H1 (cell line): ENCODE measurements around the gene KIDINS220. TPM values are rescaled to one million over a fixed set of nuclear protein-coding genes. Genes with fewer than 3 reads are reported as not detected.

Experiments
- CTCF ChIA-PET: fragments of 300-600 bp; sonication (Branson Sonifier 250); formaldehyde crosslinking; loops from one replicate; lab custom pipeline; 2021; ENCODE audit not compliant: partially characterized antibody; lab: Charles Lee
- POLR2A ChIA-PET: fragments of 300-600 bp; sonication (Branson Sonifier 250); formaldehyde crosslinking; loops from one replicate; lab custom pipeline; 2021; ENCODE audit warnings: inconsistent platforms; ENCODE audit not compliant: partially characterized antibody; lab: Charles Lee
- DNase-seq, 2 experiments: peaks; one replicate each; pipeline versions ENCODE4 v3.0.0 to v3.0.0-alpha.2; 2010 to 2022; ENCODE audit warnings: low spot score in 2 of 2, low read depth in 1 of 2, mixed read lengths in 1 of 2
- FAIRE-seq: peaks from 2 replicates; lab custom pipeline; 2011; peaks lifted over from hg19 to GRCh38; lab: Jason Lieb, UNC
- H2AFZ ChIP-seq: 2 replicates; pipeline ENCODE4 v1.8.1; 2012; ENCODE audit warnings: low read length, inconsistent platforms
- H2AK5ac ChIP-seq: 2 replicates; pipeline ENCODE4 v1.6.1; 2013; ENCODE audit warnings: low read depth, low read length
- H2BK120ac ChIP-seq: replicated peaks from 2 replicates; pipeline ENCODE3; 2013; ENCODE audit warnings: low read depth, low read length, inconsistent platforms
- H2BK12ac ChIP-seq: 2 replicates; pipeline ENCODE4 v1.6.1; 2013; ENCODE audit warnings: low read depth, low read length
- H2BK15ac ChIP-seq: 2 replicates; pipeline ENCODE4 v1.6.1; 2013; ENCODE audit warnings: low read length
- H2BK20ac ChIP-seq: 2 replicates; pipeline ENCODE4 v1.6.1; 2013; ENCODE audit warnings: low read length
- H2BK5ac ChIP-seq: 2 replicates; pipeline ENCODE4 v1.6.1; 2013; ENCODE audit warnings: low read depth, low read length
- H3K14ac ChIP-seq: 2 replicates; pipeline ENCODE4 v1.6.1; 2013; ENCODE audit warnings: inconsistent platforms; ENCODE audit not compliant: insufficient read length
- H3K18ac ChIP-seq: 2 replicates; pipeline ENCODE4 v1.6.1; 2013; ENCODE audit warnings: low read length; ENCODE audit errors: extremely low read depth
- H3K23ac ChIP-seq: 2 replicates; pipeline ENCODE4 v1.6.1; 2013; ENCODE audit warnings: inconsistent platforms; ENCODE audit not compliant: insufficient read length
- H3K23me2 ChIP-seq: 2 replicates; pipeline ENCODE4 v1.6.1; 2013; ENCODE audit warnings: low read depth, low read length
- H3K27ac ChIP-seq: 2 replicates; pipeline ENCODE4 v1.6.1; 2011; ENCODE audit warnings: low read depth, low read length, inconsistent platforms
- H3K27me3 ChIP-seq, 4 experiments: replicated peaks in 1 of 4; 1 replicate in 1 of 4; 2 replicates in 3 of 4; pipeline versions ENCODE4 v1.6.1 to v1.8.1; 2011 to 2013; ENCODE audit warnings: low read length in 3 of 4, mild to moderate bottlenecking in 3 of 4, inconsistent platforms in 2 of 4, mixed read lengths in 2 of 4, moderate library complexity in 1 of 4; ENCODE audit not compliant: control insufficient read depth in 3 of 4, insufficient read depth in 3 of 4; ENCODE audit errors: extremely low read depth in 1 of 4
- H3K36me3 ChIP-seq, 4 experiments: 2 replicates each; pipeline versions ENCODE4 v1.6.1 to v1.8.1; 2011 to 2013; ENCODE audit warnings: mild to moderate bottlenecking in 4 of 4, low read length in 3 of 4, moderate library complexity in 2 of 4, control low read depth in 1 of 4, inconsistent platforms in 1 of 4; ENCODE audit not compliant: insufficient read depth in 4 of 4, control insufficient read depth in 2 of 4
- H3K4ac ChIP-seq: replicated peaks from 2 replicates; pipeline ENCODE3; 2013; ENCODE audit warnings: low read length, low read depth, mixed read lengths, inconsistent platforms; ENCODE audit not compliant: insufficient read length
- H3K4me1 ChIP-seq, 4 experiments: replicated peaks in 1 of 4; 1 replicate in 1 of 4; 2 replicates in 3 of 4; pipeline versions ENCODE4 v1.6.1 to v1.8.1; 2011 to 2013; ENCODE audit warnings: low read length in 3 of 4, inconsistent platforms in 2 of 4, mixed read lengths in 1 of 4; ENCODE audit not compliant: insufficient read depth in 4 of 4, control insufficient read depth in 3 of 4
- H3K4me2 ChIP-seq, 2 experiments: 2 replicates each; pipeline versions ENCODE4 v1.6.1 to v1.8.1; 2011 to 2013; ENCODE audit warnings: low read depth in 2 of 2, low read length in 2 of 2, control low read depth in 1 of 2, inconsistent platforms in 1 of 2, mild to moderate bottlenecking in 1 of 2; ENCODE audit not compliant: insufficient read depth in 1 of 2
- H3K4me3 ChIP-seq, 4 experiments: fragments of 200-600, 300-600 bp in 1 of 4; sonication (generic), shearing (Covaris generic), sonication (Bioruptor Twin) in 1 of 4; 2 replicates each; pipeline versions ENCODE4 v1.5.1 to v1.8.1; 2011 to 2016; ENCODE audit warnings: low read length in 4 of 4, low read depth in 3 of 4, control low read depth in 2 of 4, inconsistent platforms in 2 of 4, mild to moderate bottlenecking in 2 of 4, mixed read lengths in 1 of 4, moderate library complexity in 1 of 4; ENCODE audit not compliant: insufficient read depth in 2 of 4; ENCODE audit errors: extremely low read depth in 1 of 4
- H3K56ac ChIP-seq: replicated peaks from 2 replicates; pipeline ENCODE3; 2013; ENCODE audit warnings: low read depth, mild to moderate bottlenecking, mixed read lengths, low read length, inconsistent platforms; ENCODE audit not compliant: insufficient read length
- H3K79me1 ChIP-seq: 2 replicates; pipeline ENCODE4 v1.6.1; 2013; ENCODE audit warnings: low read depth, low read length, control low read depth
- H3K79me2 ChIP-seq, 2 experiments: 2 replicates each; pipeline versions ENCODE4 v1.6.1 to v1.8.1; 2012 to 2013; ENCODE audit warnings: low read length in 2 of 2, mild to moderate bottlenecking in 2 of 2, inconsistent platforms in 1 of 2; ENCODE audit not compliant: insufficient read depth in 2 of 2, control insufficient read depth in 1 of 2
- H3K9ac ChIP-seq, 4 experiments: replicated peaks in 1 of 4; 1 replicate in 1 of 4; 2 replicates in 3 of 4; pipeline versions ENCODE4 v1.6.1 to v1.8.1; 2011 to 2013; ENCODE audit warnings: low read depth in 3 of 4, low read length in 3 of 4, control low read depth in 2 of 4, mild to moderate bottlenecking in 2 of 4, moderate library complexity in 2 of 4, inconsistent platforms in 1 of 4; ENCODE audit errors: extremely low read depth in 1 of 4
- H3K9me3 ChIP-seq, 2 experiments: 2 replicates each; pipeline versions ENCODE4 v1.6.1 to v1.8.1; 2012 to 2013; ENCODE audit warnings: mild to moderate bottlenecking in 2 of 2, moderate library complexity in 2 of 2, control low read depth in 1 of 2, inconsistent platforms in 1 of 2, low read depth in 1 of 2, low read length in 1 of 2, mixed read lengths in 1 of 2; ENCODE audit not compliant: insufficient read depth in 2 of 2
- H4K20me1 ChIP-seq, 2 experiments: replicated peaks in 1 of 2; 2 replicates each; pipeline versions ENCODE3 to v1.8.1; 2011 to 2013; ENCODE audit warnings: inconsistent platforms in 2 of 2, low read length in 2 of 2, mild to moderate bottlenecking in 1 of 2; ENCODE audit not compliant: insufficient read depth in 2 of 2, control insufficient read depth in 1 of 2
- H4K5ac ChIP-seq: 2 replicates; pipeline ENCODE4 v1.6.1; 2013; ENCODE audit warnings: low read length, low read depth, mixed read lengths, inconsistent platforms; ENCODE audit not compliant: insufficient read length
- H4K8ac ChIP-seq: 2 replicates; pipeline ENCODE4 v1.8.0; 2013; ENCODE audit warnings: mild to moderate bottlenecking, moderate library complexity, low read length, inconsistent platforms; ENCODE audit not compliant: insufficient read depth; ENCODE audit errors: extremely low read depth
- H4K91ac ChIP-seq: replicated peaks from 2 replicates; pipeline ENCODE3; 2013; ENCODE audit warnings: low read length, mixed read lengths, inconsistent platforms; ENCODE audit not compliant: insufficient read length
- BACH1 ChIP-seq: IDR thresholded peaks from 2 replicates; pipeline ENCODE4 v1.6.1; 2012; ENCODE audit warnings: low read length, improper control_type of control experiment
- BCL11A ChIP-seq, 2 experiments: IDR thresholded peaks; one replicate each; pipeline ENCODE4 v1.6.1; 2011; ENCODE audit warnings: low read depth in 2 of 2, low read length in 2 of 2, mild to moderate bottlenecking in 2 of 2
- CTBP2 ChIP-seq: IDR thresholded peaks from 2 replicates; pipeline ENCODE4 v1.7.0; 2011; ENCODE audit warnings: borderline replicate concordance, mild to moderate bottlenecking, moderate library complexity, mixed read lengths, low read length; ENCODE audit not compliant: insufficient read depth, insufficient read length
- EP300 ChIP-seq, 2 experiments: IDR thresholded peaks; 1 replicate in 1 of 2; 2 replicates in 1 of 2; pipeline ENCODE4 v1.6.1; 2011 to 2012; ENCODE audit warnings: low read depth in 2 of 2, low read length in 2 of 2, mild to moderate bottlenecking in 2 of 2, borderline replicate concordance in 1 of 2, inconsistent platforms in 1 of 2, moderate library complexity in 1 of 2
- FOSL1 ChIP-seq: IDR thresholded peaks from 2 replicates; pipeline ENCODE4 v1.6.1; 2011; ENCODE audit warnings: mild to moderate bottlenecking, low read depth, low read length, moderate library complexity; ENCODE audit not compliant: insufficient read depth
- GABPA ChIP-seq: IDR thresholded peaks from 2 replicates; pipeline ENCODE4 v1.6.1; 2011; ENCODE audit warnings: mild to moderate bottlenecking, low read length, moderate library complexity, borderline replicate concordance; ENCODE audit not compliant: insufficient read depth
- KDM5A ChIP-seq: fragments of 200-600 bp; IDR thresholded peaks from 2 replicates; pipeline ENCODE4 v1.7.1; 2012; ENCODE audit warnings: mild to moderate bottlenecking, low read length, inconsistent platforms, mixed read lengths
- POLR2AphosphoS5 ChIP-seq: IDR thresholded peaks from 2 replicates; pipeline ENCODE4 v1.6.1; 2011; ENCODE audit warnings: low read depth, low read length
- SP2 ChIP-seq: IDR thresholded peaks from 2 replicates; pipeline ENCODE4 v1.6.1; 2012; ENCODE audit warnings: mild to moderate bottlenecking, low read length, inconsistent platforms
- SRF ChIP-seq: IDR thresholded peaks from 2 replicates; pipeline ENCODE4 v1.6.1; 2011; ENCODE audit warnings: mild to moderate bottlenecking, low read depth, low read length, moderate library complexity
- ZNF274 ChIP-seq: IDR thresholded peaks from 2 replicates; pipeline ENCODE4 v1.7.0; 2012; ENCODE audit warnings: low read length, borderline replicate concordance; ENCODE audit errors: extremely low read depth
- WGBS, 2 experiments: shearing (Covaris generic) in 1 of 2; methylation state at CpG; one replicate each; pipeline versions ENCODE4 v1.1.6 to v1.1.7; 2013 to 2015; ENCODE audit warnings: low lambda C conversion rate in 2 of 2, mixed read lengths in 2 of 2, inconsistent platforms in 1 of 2, low coverage in 1 of 2, missing lambda C conversion rate in 1 of 2; ENCODE audit not compliant: insufficient replicate concordance in 2 of 2, insufficient coverage in 1 of 2, insufficient read length in 1 of 2; ENCODE audit errors: extremely low coverage in 1 of 2, missing lambda C conversion rate in 1 of 2; 5-methylcytosine and 5-hydroxymethylcytosine counted together
- polyA plus RNA-seq, 7 experiments: library from polyadenylated mRNA; depleted of rRNA in 3 of 7; stranded (reverse) in 5 of 7; unstranded in 2 of 7; fragments of >200 nt in 5 of 7; fragments of 200-250 nt in 2 of 7; gene quantifications; 1 replicate in 5 of 7; 2 replicates in 1 of 7; 4 replicates in 1 of 7; pipeline versions ENCODE4 v1.2.1 to v1.2.3, GENCODE V29; 2011 to 2013; ENCODE audit warnings: missing spikeins in 2 of 7, mixed read lengths in 2 of 7
- total RNA-seq: library from RNA; stranded (reverse); fragmentation: NEBNext Ultra II Directional; extraction: Animal tissue kit (Norgen Biotek cat#: 25700); gene quantifications from 2 replicates; pipeline ENCODE4 v1.2.1, GENCODE V29; 2021

KIDINS220 gene
- total and polyA plus RNA-seq, 2 of the 8 experiments (the other 6 are each of a cell fraction or from before 2014, with no cell fraction given), result 21.2 to 27.1 TPM

GRCh38 chr2:8819948-8820347, 17.5 kb downstream of the KIDINS220 start:
- no peaks in the 10 kb centered on the region for H3K23me2 ChIP-seq
- no peaks in the 10 kb centered on the region for H3K79me2 ChIP-seq
- H4K20me1 ChIP-seq, result no peaks in the 10 kb centered on the region
- POLR2A ChIA-PET, result no interaction called here
- H3K18ac ChIP-seq, result no peak overlapping the region
- H3K9me3 ChIP-seq, result no peaks in the 10 kb centered on the region
- H3K79me1 ChIP-seq, result no peaks in the 10 kb centered on the region
- H3K4me1 ChIP-seq, result no peaks in the 10 kb centered on the region
- no peak overlapping the region for H2BK20ac ChIP-seq
- H2BK5ac ChIP-seq, result no peak overlapping the region
- H2AFZ ChIP-seq, result no peak overlapping the region
- no peak overlapping the region for H3K9ac ChIP-seq
- H2BK120ac ChIP-seq, result no peak overlapping the region
- FAIRE-seq, result no peak
- H2AK5ac ChIP-seq, result no peak overlapping the region
- no peak overlapping the region for H4K8ac ChIP-seq
- CTCF ChIA-PET, result no interaction called here
- no peaks in the 10 kb centered on the region; a peak in 1 of 8 replicates for H3K36me3 ChIP-seq
- H3K23ac ChIP-seq, result no peak overlapping the region
- no peak overlapping the region for H2BK15ac ChIP-seq
- H3K27me3 ChIP-seq, result no peaks in the 10 kb centered on the region
- H3K14ac ChIP-seq, result no peak overlapping the region
- no peak overlapping the region for H3K4me3 ChIP-seq
- H4K91ac ChIP-seq, result no peak overlapping the region
- no peak for TF ChIP-seq BCL11A (IDR thresholded peaks at IDR 0.05; ENCODE audit: low read depth in 2 of 2, low read length in 2 of 2)
- TF ChIP-seq KDM5A, result no peak
- no peak for TF ChIP-seq ZNF274
- no peak for TF ChIP-seq GABPA
- no peak for TF ChIP-seq SP2
- TF ChIP-seq FOSL1, result no peak
- no peak for TF ChIP-seq POLR2AphosphoS5
- no peak for TF ChIP-seq SRF
- TF ChIP-seq CTBP2, result no peak
- TF ChIP-seq EP300 (IDR thresholded peaks at IDR 0.05; ENCODE audit: borderline replicate concordance in 1 of 2, low read depth in 2 of 2, low read length in 2 of 2), result no peak
- no peak for TF ChIP-seq BACH1
- TF ChIP-seq, all 59 proteins: peak for 0
- Histone ChIP-seq H3K56ac (no peak overlapping the region), H3K27ac (no peak overlapping the region), H4K5ac (no peak overlapping the region), H3K4me2 (no peak overlapping the region), H3K4ac (no peak overlapping the region), H2BK12ac (no peak overlapping the region)
- DNase-seq, result no peak
- 95% methylated on average over 8 of the region's 8 CpGs; no CpG with 5 or more reads in 1 of the 2 experiments for WGBS, 2 experiments
